ENCODE data around the gene FIP1L1.

DNA sequence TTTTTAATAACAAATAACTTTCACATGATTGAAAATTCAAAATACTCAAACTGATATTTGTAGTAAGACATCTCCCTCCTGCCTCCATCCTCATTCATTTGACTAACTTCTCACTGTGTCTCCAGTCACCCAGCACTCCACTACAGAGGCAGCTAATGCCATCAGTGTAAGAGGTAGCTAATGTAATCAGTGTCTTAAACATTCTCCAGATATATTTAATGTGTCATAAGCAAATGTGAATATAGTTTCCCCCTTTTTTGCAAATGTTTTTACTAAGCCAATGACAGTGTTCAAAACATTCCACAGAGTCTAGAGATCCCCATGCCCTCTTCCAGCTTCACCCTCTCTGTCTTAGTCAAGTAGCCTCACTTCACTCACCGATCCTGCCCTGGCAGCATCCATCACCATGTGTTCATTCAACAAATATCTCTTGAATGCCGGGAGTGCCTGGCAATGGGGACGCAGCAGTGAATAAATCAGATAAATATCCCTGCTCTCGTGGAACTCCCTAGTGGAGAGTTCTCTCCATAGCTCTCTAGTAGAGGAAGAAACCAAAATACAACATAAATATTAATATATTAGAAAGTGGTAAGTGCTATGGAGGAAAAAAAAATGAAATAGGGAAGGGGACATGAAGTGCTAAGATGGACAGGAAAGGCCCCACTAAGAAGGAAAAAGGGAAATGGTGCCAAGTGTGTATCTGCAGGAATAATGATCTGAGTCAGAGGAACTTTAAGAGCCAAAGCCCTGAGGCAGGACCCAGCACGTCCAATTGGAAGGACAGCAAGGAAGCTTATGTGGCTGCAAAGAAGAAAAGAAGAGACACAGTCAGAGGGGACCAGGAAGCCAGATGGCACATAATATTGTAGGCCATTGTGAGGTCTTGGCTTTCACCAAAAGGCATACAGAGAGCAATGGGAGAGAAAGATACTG is 30.3 kb upstream of the FIP1L1 start:
- TF ChIP-seq POLR2AphosphoS5 (IDR thresholded peaks at IDR 0.05) (no peak), EP300 (IDR thresholded peaks at IDR 0.05) (no peak), POLR2A (IDR thresholded peaks at IDR 0.05; ENCODE audit: low read depth) (no peak)
- TF ChIP-seq, protein P1, sequence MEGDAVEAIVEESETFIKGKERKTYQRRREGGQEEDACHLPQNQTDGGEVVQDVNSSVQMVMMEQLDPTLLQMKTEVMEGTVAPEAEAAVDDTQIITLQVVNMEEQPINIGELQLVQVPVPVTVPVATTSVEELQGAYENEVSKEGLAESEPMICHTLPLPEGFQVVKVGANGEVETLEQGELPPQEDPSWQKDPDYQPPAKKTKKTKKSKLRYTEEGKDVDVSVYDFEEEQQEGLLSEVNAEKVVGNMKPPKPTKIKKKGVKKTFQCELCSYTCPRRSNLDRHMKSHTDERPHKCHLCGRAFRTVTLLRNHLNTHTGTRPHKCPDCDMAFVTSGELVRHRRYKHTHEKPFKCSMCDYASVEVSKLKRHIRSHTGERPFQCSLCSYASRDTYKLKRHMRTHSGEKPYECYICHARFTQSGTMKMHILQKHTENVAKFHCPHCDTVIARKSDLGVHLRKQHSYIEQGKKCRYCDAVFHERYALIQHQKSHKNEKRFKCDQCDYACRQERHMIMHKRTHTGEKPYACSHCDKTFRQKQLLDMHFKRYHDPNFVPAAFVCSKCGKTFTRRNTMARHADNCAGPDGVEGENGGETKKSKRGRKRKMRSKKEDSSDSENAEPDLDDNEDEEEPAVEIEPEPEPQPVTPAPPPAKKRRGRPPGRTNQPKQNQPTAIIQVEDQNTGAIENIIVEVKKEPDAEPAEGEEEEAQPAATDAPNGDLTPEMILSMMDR (IDR thresholded peaks at IDR 0.05), result no peak

Measured in esophagus muscularis mucosa (tissue), 4 donors.